NCI-H1092 (cell line): ENCODE results near the gene ADGRG1.
A peak's percentile ranks its signal among the peaks of the same experiment; 100 is the strongest.
"Not testable (repeated sequence)": the region's sequence is repeated elsewhere in the genome, so short reads cannot be mapped to it uniquely, and the experiment has no call there.

ENCODE experiments used
- DNase-seq: peaks from one replicate; lab custom pipeline; 2025; lab: John Stamatoyannopoulos, UW

Gene ADGRG1

GRCh38 chr16:57628008-57628781, at the start of gene ADGRG1:
TSS of gene ADGRG1 (plus strand) at chr16:57628630. CDS start at chr16:57650288, 21,658 bp downstream.
- no peak for DNase-seq

GRCh38 chr16:57579361-57579665, 49.1 kb upstream of the ADGRG1 start:
- DNase-seq, result no peak

- DNase-seq, result no peak
Observed at GRCh38 chr16:57585051-57585687, 43.3 kb upstream of the ADGRG1 start.

- DNase-seq, result no peak
Observed at GRCh38 chr16:57588831-57589230, 39.6 kb upstream of the ADGRG1 start.

- DNase-seq, result no peak
Observed at GRCh38 chr16:57589374-57589773, 39.1 kb upstream of the ADGRG1 start.

GRCh38 chr16:57590654-57591085, 37.8 kb upstream of the ADGRG1 start:
- DNase-seq, result no peak

- DNase-seq, result peak; percentile 28
Observed at GRCh38 chr16:57591086-57591869, 37.2 kb upstream of the ADGRG1 start.

- DNase-seq, result no peak
Observed at GRCh38 chr16:57591870-57592485, 36.5 kb upstream of the ADGRG1 start.

GRCh38 chr16:57592591-57593003, 35.8 kb upstream of the ADGRG1 start:
- DNase-seq, result no peak

GRCh38 chr16:57593021-57593420, 35.4 kb upstream of the ADGRG1 start:
- no peak for DNase-seq

- no peak for DNase-seq
Observed at GRCh38 chr16:57593990-57594389, 34.4 kb upstream of the ADGRG1 start.

GRCh38 chr16:57594531-57595031, 33.8 kb upstream of the ADGRG1 start:
- no peak for DNase-seq

- DNase-seq, result not testable (repeated sequence)
Observed at GRCh38 chr16:57596234-57596633, 32.2 kb upstream of the ADGRG1 start.

- DNase-seq, result no peak
Observed at GRCh38 chr16:57598437-57598836, 30.0 kb upstream of the ADGRG1 start.

GRCh38 chr16:57600048-57600835, 28.2 kb upstream of the ADGRG1 start:
- peak; percentile 39 for DNase-seq

GRCh38 chr16:57600952-57601580, 27.4 kb upstream of the ADGRG1 start:
- no peak for DNase-seq

GRCh38 chr16:57601801-57602478, 26.5 kb upstream of the ADGRG1 start:
- DNase-seq, result peak; percentile 54

GRCh38 chr16:57603115-57604024, 25.1 kb upstream of the ADGRG1 start:
- DNase-seq, result no peak

- DNase-seq, result no peak
Observed at GRCh38 chr16:57604177-57604576, 24.3 kb upstream of the ADGRG1 start.
